ENCODE data around the gene TPRG1L. TPM values are rescaled to one million over a fixed set of nuclear protein-coding genes. Genes with fewer than 3 reads are reported as not detected.

TPRG1L gene
- total and polyA plus RNA-seq, 2 donors from 2014 or later = 37.1 to 72.4 TPM

DNA sequence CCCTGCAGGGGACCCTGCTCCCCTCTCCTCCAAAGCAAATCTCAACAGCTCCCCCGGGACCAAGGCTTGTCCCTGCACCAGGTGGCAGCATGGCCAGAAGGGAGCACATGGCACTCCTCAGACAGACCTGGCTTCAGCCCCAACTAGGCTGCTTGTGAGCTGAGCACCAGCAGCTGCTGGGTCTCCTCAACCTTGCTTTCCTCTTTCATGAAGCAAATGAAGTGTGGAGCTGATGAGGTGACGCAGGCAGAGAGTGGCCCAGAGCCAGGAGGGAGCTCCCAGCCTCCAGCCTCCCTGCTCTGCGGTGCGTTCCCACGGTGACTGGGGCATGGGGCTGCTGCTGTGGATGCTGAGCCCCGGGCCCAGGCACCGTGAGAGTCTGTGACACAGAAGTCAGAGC, 47.5 kb upstream of the TPRG1L start:
- Histone ChIP-seq H3K36me3 (ENCODE audit: control insufficient read depth in 2 of 3, insufficient read depth in 3 of 3, low read length in 3 of 3) (no peaks in the 10 kb centered on the region), H3K27me3 (ENCODE audit: control insufficient read depth, insufficient read depth, low read length) (no peaks in the 10 kb centered on the region), H3K4me3 (ENCODE audit: low read length in 3 of 3) (no peak overlapping the region), H3K9me3 (ENCODE audit: control insufficient read depth in 2 of 3, insufficient read depth in 1 of 3, low read length in 3 of 3) (no peaks in the 10 kb centered on the region), H3K4me1 (ENCODE audit: control insufficient read depth in 2 of 3, insufficient read depth in 2 of 3, low read depth in 1 of 3, low read length in 3 of 3) (no peaks in the 10 kb centered on the region), H3K9ac (ENCODE audit: low read length in 3 of 3) (no peak overlapping the region), H3K27ac (ENCODE audit: low read depth in 2 of 2, low read length in 2 of 2) (no peak overlapping the region)
- FAIRE-seq (no peak), DNase-seq (peak in 1 of 5 donors; percentile 69)
- intact Hi-C loops (cut with DNase I) = no loop called here
- TF ChIP-seq, protein P1, sequence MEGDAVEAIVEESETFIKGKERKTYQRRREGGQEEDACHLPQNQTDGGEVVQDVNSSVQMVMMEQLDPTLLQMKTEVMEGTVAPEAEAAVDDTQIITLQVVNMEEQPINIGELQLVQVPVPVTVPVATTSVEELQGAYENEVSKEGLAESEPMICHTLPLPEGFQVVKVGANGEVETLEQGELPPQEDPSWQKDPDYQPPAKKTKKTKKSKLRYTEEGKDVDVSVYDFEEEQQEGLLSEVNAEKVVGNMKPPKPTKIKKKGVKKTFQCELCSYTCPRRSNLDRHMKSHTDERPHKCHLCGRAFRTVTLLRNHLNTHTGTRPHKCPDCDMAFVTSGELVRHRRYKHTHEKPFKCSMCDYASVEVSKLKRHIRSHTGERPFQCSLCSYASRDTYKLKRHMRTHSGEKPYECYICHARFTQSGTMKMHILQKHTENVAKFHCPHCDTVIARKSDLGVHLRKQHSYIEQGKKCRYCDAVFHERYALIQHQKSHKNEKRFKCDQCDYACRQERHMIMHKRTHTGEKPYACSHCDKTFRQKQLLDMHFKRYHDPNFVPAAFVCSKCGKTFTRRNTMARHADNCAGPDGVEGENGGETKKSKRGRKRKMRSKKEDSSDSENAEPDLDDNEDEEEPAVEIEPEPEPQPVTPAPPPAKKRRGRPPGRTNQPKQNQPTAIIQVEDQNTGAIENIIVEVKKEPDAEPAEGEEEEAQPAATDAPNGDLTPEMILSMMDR (IDR thresholded peaks at IDR 0.05; ENCODE audit: borderline replicate concordance, extremely low read depth, insufficient read depth) = no peak

GRCh38 chr1:3577711-3578432, 46.9 kb upstream of the TPRG1L start:
- Histone ChIP-seq H3K27ac (ENCODE audit: low read depth in 2 of 2, low read length in 2 of 2) (no peak overlapping the region), H3K4me3 (ENCODE audit: low read length in 3 of 3) (no peak overlapping the region), H3K4me1 (ENCODE audit: control insufficient read depth in 2 of 3, insufficient read depth in 2 of 3, low read depth in 1 of 3, low read length in 3 of 3) (no peaks in the 10 kb centered on the region), H3K27me3 (ENCODE audit: control insufficient read depth, insufficient read depth, low read length) (no peaks in the 10 kb centered on the region), H3K36me3 (ENCODE audit: control insufficient read depth in 2 of 3, insufficient read depth in 3 of 3, low read length in 3 of 3) (no peaks in the 10 kb centered on the region), H3K9ac (ENCODE audit: low read length in 3 of 3) (no peak overlapping the region), H3K9me3 (ENCODE audit: control insufficient read depth in 2 of 3, insufficient read depth in 1 of 3, low read length in 3 of 3) (no peaks in the 10 kb centered on the region)
- TF ChIP-seq, protein P1 (IDR thresholded peaks at IDR 0.05; ENCODE audit: borderline replicate concordance, extremely low read depth, insufficient read depth) = no peak
- FAIRE-seq (no peak), DNase-seq (peak in 1 of 5 donors; percentile 32)
- intact Hi-C loops (cut with DNase I) = no loop called here

DNA sequence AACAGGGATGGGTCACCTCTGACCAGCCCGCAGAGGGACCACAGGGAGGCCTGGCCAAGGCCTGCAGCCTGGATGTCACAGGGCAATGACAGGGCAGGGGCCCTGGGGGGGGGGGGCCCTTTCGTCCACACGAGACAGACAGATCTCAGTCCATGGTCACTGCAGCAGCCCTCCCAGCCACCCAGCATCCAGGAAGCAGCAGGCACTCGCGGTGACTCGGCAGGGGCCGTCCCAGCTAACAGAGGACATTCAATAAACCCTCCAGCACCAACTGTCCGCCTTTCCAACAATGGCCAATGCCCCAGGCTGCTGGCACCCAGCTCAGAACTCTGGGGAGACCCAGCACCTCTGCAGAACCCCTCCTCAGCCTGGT, 46.4 kb upstream of the TPRG1L start:
- no peaks in the 10 kb centered on the region for H3K36me3 ChIP-seq (ENCODE audit: control insufficient read depth in 2 of 3, insufficient read depth in 3 of 3, low read length in 3 of 3)
- no peaks in the 10 kb centered on the region for H3K9me3 ChIP-seq (ENCODE audit: control insufficient read depth in 2 of 3, insufficient read depth in 1 of 3, low read length in 3 of 3)
- H3K4me3 ChIP-seq (ENCODE audit: low read length in 3 of 3) = no peak overlapping the region
- H3K4me1 ChIP-seq (ENCODE audit: control insufficient read depth in 2 of 3, insufficient read depth in 2 of 3, low read depth in 1 of 3, low read length in 3 of 3) = no peaks in the 10 kb centered on the region
- H3K27me3 ChIP-seq (ENCODE audit: control insufficient read depth, insufficient read depth, low read length) = no peaks in the 10 kb centered on the region
- DNase-seq (no peak), FAIRE-seq (no peak)
- no peak overlapping the region for H3K27ac ChIP-seq (ENCODE audit: low read depth in 2 of 2, low read length in 2 of 2)
- H3K9ac ChIP-seq (ENCODE audit: low read length in 3 of 3) = no peak overlapping the region
- TF ChIP-seq, protein P1 (IDR thresholded peaks at IDR 0.05; ENCODE audit: borderline replicate concordance, extremely low read depth, insufficient read depth) = no peak
- intact Hi-C loops (cut with DNase I) = no loop called here

GRCh38 chr1:3578906-3579305, 45.9 kb upstream of the TPRG1L start:
- H3K9ac ChIP-seq (ENCODE audit: low read length in 3 of 3) = no peak overlapping the region
- DNase-seq = no peak
- H3K4me3 ChIP-seq (ENCODE audit: low read length in 3 of 3) = no peak overlapping the region
- no peaks in the 10 kb centered on the region for H3K36me3 ChIP-seq (ENCODE audit: control insufficient read depth in 2 of 3, insufficient read depth in 3 of 3, low read length in 3 of 3)
- no peak for FAIRE-seq
- H3K9me3 ChIP-seq (ENCODE audit: control insufficient read depth in 2 of 3, insufficient read depth in 1 of 3, low read length in 3 of 3) = no peaks in the 10 kb centered on the region
- no peaks in the 10 kb centered on the region for H3K4me1 ChIP-seq (ENCODE audit: control insufficient read depth in 2 of 3, insufficient read depth in 2 of 3, low read depth in 1 of 3, low read length in 3 of 3)
- H3K27ac ChIP-seq (ENCODE audit: low read depth in 2 of 2, low read length in 2 of 2) = no peak overlapping the region
- H3K27me3 ChIP-seq (ENCODE audit: control insufficient read depth, insufficient read depth, low read length) = no peaks in the 10 kb centered on the region
- intact Hi-C loops (cut with DNase I) = no loop called here
- TF ChIP-seq, protein P1 (IDR thresholded peaks at IDR 0.05; ENCODE audit: borderline replicate concordance, extremely low read depth, insufficient read depth) = no peak

Measured in kidney (tissue), 14 donors.